ENCODE data around the gene IMMP2L.

DNA sequence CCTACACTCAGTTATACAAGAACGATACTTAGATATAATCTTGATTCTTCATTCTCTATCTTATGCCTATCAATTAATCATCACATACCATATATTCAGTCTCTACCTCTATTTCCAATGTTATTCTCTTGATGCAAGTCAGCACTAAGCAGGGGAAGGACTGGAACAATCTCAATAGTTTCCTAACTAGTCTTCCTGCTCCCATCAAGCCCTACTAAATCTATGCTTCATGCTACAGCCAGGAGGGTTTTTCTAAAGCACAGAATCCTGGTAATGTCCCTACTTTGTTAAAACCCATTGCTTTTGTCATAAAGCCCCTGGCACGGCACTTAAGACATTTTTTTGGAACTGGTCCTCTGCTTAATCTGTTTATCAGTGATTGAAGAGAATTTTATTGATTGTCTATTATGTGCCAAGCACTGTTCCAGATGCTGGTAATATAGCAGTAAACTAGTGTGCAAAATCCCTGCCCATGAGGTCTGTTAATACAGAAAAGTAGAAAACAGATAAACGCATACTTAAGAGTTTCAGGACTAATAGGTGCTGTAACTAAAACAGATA, 794.7 kb downstream of the IMMP2L start:
- TF ChIP-seq, protein P1, sequence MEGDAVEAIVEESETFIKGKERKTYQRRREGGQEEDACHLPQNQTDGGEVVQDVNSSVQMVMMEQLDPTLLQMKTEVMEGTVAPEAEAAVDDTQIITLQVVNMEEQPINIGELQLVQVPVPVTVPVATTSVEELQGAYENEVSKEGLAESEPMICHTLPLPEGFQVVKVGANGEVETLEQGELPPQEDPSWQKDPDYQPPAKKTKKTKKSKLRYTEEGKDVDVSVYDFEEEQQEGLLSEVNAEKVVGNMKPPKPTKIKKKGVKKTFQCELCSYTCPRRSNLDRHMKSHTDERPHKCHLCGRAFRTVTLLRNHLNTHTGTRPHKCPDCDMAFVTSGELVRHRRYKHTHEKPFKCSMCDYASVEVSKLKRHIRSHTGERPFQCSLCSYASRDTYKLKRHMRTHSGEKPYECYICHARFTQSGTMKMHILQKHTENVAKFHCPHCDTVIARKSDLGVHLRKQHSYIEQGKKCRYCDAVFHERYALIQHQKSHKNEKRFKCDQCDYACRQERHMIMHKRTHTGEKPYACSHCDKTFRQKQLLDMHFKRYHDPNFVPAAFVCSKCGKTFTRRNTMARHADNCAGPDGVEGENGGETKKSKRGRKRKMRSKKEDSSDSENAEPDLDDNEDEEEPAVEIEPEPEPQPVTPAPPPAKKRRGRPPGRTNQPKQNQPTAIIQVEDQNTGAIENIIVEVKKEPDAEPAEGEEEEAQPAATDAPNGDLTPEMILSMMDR (IDR thresholded peaks at IDR 0.05): no peak
- TF ChIP-seq POLR2A (IDR thresholded peaks at IDR 0.05): no peak

Measured in thyroid gland (tissue), 4 donors.